K562 (cell line): ENCODE results near the gene RPS8. TPM values are rescaled to one million over a fixed set of nuclear protein-coding genes. Genes with fewer than 3 reads are reported as not detected.
A peak's percentile ranks its signal among the peaks of the same experiment; 100 is the strongest.

Experiments
- COPS2 ChIP-seq: fragments of 450-650 bp; conservative IDR thresholded peaks from 2 replicates; pipeline ENCODE4 v1.6.1; 2016; ENCODE audit warnings: mild to moderate bottlenecking, moderate library complexity
- EGR1 ChIP-seq: fragments of 450-650 bp; conservative IDR thresholded peaks from 2 replicates; pipeline ENCODE4 v1.6.1; 2017; ENCODE audit warnings: mild to moderate bottlenecking
- HDGF ChIP-seq: fragments of 450-650 bp; IDR thresholded peaks from 2 replicates; pipeline ENCODE4 v1.6.1; 2016
- LEF1 ChIP-seq: fragments of 450-650 bp; IDR thresholded peaks from 2 replicates; pipeline ENCODE4 v1.6.1; 2016; ENCODE audit warnings: mild to moderate bottlenecking
- NFIC ChIP-seq: fragments of 450-650 bp; IDR thresholded peaks from 2 replicates; pipeline ENCODE4 v1.6.1; 2017; ENCODE audit warnings: mild to moderate bottlenecking, inconsistent platforms
- SP1 ChIP-seq: sonication (generic); formaldehyde crosslinking; IDR thresholded peaks from 2 replicates; pipeline ENCODE4 v1.8.1; 2022; ENCODE audit warnings: mild to moderate bottlenecking, missing genetic modification reagents
- TAL1 ChIP-seq: fragments of 450-650 bp; IDR thresholded peaks from 2 replicates; pipeline ENCODE4 v1.6.1; 2016; ENCODE audit warnings: mild to moderate bottlenecking
- ZNF175 ChIP-seq: fragments of 200-800 bp; sonication (Bioruptor generic); IDR thresholded peaks from 2 replicates; pipeline ENCODE4 v1.6.1; 2016; ENCODE audit warnings: low read depth, mild to moderate bottlenecking, missing genetic modification characterization, missing compliant biosample characterization
- polyA plus RNA-seq, 8 experiments: library from polyadenylated mRNA; depleted of rRNA in 4 of 8; stranded (reverse) in 5 of 8; unstranded in 3 of 8; fragments of >200 nt; fragmentation: Nextera tagmentation in 2 of 8; fragmentation: Illumina TruSeq in 1 of 8; extraction: Ambion mirVana in 2 of 8; extraction: Trizol in 1 of 8; gene quantifications; 2 replicates each; pipeline versions ENCODE4 v1.2.1 to v1.2.3, GENCODE V29; 2011 to 2014; ENCODE audit warnings: inconsistent platforms in 1 of 8, missing spikeins in 1 of 8
- total RNA-seq, 7 experiments: library from RNA; depleted of rRNA in 6 of 7; stranded (reverse); fragments of >200 nt in 6 of 7; fragmentation: Illumina TruSeq in 2 of 7; extraction: Trizol in 2 of 7; gene quantifications; 2 replicates each; pipeline versions ENCODE4 v1.2.1 to v1.2.3, GENCODE V29; 2011 to 2021; ENCODE audit warnings: low replicate concordance in 1 of 7
- TF ChIP-seq, protein P1 (sequence below): fragments of 450-650 bp; IDR thresholded peaks from 2 replicates; pipeline ENCODE4 v1.6.1; 2016; ENCODE audit warnings: antibody characterized with exemption
- TF ChIP-seq, protein P2 (sequence below): fragments of 450-650 bp; formaldehyde crosslinking; conservative IDR thresholded peaks from 2 replicates; pipeline ENCODE4 v1.4.0; 2022; ENCODE audit warnings: mild to moderate bottlenecking, missing genetic modification characterization
- TF ChIP-seq, protein P3 (sequence below), 3 experiments: fragments of 200-800 bp in 1 of 3; fragments of 250-450 bp in 1 of 3; fragments of 450-650 bp in 1 of 3; sonication (Bioruptor Pico) in 1 of 3; sonication (Bioruptor generic) in 1 of 3; formaldehyde crosslinking in 1 of 3; IDR thresholded peaks; 2 replicates each; pipeline versions ENCODE4 v1.6.1 to v1.8.0; 2016 to 2022; ENCODE audit warnings: mild to moderate bottlenecking in 2 of 3, missing genetic modification characterization in 2 of 3, missing compliant biosample characterization in 1 of 3, moderate library complexity in 1 of 3
- TF ChIP-seq, protein P4 (sequence below), 2 experiments: fragments of 450-650 bp; conservative IDR thresholded peaks; 2 replicates each; pipeline ENCODE4 v1.6.1; 2017; ENCODE audit warnings: mild to moderate bottlenecking in 2 of 2, moderate library complexity in 2 of 2

Gene RPS8
- total and polyA plus RNA-seq, 9 of the 15 experiments (the other 6 are each of a cell fraction or from before 2014, with no cell fraction given): 2,431 to 4,168 (median 3,109) TPM

DNA sequence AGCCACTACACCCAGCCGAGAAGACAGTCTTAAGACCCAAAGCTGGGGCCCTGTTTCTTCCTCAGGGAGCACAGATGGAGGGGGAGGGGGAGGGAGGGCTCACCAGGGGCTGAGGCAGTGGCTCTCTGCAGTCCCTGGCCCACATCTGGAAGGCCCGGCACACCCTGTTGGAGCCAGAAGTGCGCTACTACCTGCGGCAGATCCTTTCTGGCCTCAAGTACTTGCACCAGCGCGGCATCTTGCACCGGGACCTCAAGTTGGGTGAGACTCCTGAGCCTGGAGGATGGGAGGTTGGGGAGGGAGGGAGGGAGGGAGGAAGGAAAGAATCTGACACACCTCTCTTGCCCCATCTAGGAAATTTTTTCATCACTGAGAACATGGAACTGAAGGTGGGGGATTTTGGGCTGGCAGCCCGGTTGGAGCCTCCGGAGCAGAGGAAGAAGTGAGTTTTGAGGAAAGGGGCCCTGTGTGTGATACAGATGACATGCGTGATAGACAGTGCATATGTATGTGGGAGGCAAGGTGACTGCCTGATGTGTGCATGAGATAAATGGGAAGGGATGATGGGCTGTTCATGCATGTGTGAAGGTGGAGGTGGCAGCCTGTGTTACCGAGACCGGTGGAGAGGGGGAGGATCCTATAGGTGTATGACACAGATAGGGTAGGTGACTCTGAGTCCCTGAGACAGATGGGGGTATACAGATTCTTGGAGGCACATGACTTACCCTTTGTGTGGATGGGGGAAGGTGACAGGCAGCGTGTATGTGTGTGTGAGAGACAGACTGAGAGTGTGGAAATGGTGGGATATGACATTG, 26.4 kb downstream of the RPS8 start (continued):
- TF ChIP-seq NFIC (peak; percentile 29; the same call in 1 of the 2 replicates), EGR1 (0 out of 2 replicates have a peak, but pooled peaks have one; percentile 27), HDGF (peak; percentile 81; the same call in 1 of the 2 replicates), TAL1 (peak; percentile 72), ZNF175 (CRISPR knock-in tag) (no peak), LEF1 (peak; percentile 43; the same call in 1 of the 2 replicates), COPS2 (no peak), SP1 (CRISPR knock-in tag) (peak; percentile 71; the same call in 1 of the 2 replicates)
- TF ChIP-seq, protein P1, sequence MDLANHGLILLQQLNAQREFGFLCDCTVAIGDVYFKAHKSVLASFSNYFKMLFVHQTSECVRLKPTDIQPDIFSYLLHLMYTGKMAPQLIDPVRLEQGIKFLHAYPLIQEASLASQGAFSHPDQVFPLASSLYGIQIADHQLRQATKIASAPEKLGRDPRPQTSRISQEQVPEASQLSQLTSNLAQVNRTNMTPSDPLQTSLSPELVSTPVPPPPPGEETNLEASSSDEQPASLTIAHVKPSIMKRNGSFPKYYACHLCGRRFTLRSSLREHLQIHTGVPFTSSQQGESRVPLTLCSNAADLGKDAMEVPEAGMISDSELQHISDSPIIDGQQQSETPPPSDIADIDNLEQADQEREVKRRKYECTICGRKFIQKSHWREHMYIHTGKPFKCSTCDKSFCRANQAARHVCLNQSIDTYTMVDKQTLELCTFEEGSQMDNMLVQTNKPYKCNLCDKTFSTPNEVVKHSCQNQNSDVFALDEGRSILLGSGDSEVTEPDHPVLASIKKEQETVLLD: peak; percentile 28; the same call in 1 of the 2 replicates
- TF ChIP-seq, protein P2, sequence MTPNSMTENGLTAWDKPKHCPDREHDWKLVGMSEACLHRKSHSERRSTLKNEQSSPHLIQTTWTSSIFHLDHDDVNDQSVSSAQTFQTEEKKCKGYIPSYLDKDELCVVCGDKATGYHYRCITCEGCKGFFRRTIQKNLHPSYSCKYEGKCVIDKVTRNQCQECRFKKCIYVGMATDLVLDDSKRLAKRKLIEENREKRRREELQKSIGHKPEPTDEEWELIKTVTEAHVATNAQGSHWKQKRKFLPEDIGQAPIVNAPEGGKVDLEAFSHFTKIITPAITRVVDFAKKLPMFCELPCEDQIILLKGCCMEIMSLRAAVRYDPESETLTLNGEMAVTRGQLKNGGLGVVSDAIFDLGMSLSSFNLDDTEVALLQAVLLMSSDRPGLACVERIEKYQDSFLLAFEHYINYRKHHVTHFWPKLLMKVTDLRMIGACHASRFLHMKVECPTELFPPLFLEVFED (CRISPR knock-in tag): peak; percentile 61; the same call in 1 of the 2 replicates
- TF ChIP-seq, protein P3, sequence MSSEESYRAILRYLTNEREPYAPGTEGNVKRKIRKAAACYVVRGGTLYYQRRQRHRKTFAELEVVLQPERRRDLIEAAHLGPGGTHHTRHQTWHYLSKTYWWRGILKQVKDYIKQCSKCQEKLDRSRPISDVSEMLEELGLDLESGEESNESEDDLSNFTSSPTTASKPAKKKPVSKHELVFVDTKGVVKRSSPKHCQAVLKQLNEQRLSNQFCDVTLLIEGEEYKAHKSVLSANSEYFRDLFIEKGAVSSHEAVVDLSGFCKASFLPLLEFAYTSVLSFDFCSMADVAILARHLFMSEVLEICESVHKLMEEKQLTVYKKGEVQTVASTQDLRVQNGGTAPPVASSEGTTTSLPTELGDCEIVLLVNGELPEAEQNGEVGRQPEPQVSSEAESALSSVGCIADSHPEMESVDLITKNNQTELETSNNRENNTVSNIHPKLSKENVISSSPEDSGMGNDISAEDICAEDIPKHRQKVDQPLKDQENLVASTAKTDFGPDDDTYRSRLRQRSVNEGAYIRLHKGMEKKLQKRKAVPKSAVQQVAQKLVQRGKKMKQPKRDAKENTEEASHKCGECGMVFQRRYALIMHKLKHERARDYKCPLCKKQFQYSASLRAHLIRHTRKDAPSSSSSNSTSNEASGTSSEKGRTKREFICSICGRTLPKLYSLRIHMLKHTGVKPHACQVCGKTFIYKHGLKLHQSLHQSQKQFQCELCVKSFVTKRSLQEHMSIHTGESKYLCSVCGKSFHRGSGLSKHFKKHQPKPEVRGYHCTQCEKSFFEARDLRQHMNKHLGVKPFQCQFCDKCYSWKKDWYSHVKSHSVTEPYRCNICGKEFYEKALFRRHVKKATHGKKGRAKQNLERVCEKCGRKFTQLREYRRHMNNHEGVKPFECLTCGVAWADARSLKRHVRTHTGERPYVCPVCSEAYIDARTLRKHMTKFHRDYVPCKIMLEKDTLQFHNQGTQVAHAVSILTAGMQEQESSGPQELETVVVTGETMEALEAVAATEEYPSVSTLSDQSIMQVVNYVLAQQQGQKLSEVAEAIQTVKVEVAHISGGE (CRISPR knock-in tag; IDR thresholded peaks at IDR 0.05): no peak
- TF ChIP-seq, protein P4, sequence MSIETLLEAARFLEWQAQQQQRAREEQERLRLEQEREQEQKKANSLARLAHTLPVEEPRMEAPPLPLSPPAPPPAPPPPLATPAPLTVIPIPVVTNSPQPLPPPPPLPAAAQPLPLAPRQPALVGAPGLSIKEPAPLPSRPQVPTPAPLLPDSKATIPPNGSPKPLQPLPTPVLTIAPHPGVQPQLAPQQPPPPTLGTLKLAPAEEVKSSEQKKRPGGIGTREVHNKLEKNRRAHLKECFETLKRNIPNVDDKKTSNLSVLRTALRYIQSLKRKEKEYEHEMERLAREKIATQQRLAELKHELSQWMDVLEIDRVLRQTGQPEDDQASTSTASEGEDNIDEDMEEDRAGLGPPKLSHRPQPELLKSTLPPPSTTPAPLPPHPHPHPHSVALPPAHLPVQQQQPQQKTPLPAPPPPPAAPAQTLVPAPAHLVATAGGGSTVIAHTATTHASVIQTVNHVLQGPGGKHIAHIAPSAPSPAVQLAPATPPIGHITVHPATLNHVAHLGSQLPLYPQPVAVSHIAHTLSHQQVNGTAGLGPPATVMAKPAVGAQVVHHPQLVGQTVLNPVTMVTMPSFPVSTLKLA (conservative IDR thresholded peaks at IDR 0.05): 0 out of 4 replicates have a peak, but pooled peaks have one; percentile 16 to 49
